HCT116 (cell line): ENCODE measurements around the gene BCO2. TPM values are rescaled to one million over a fixed set of nuclear protein-coding genes. Genes with fewer than 3 reads are reported as not detected.

Experiments
- ATAC-seq: fragments of 200-7000 bp; cut with Tn5 transposase; 2 replicates; pipeline ENCODE4 v1.9.1; 2020; ENCODE audit warnings: mild to moderate bottlenecking, moderate library complexity
- Bru-seq: library from RNA; stranded (reverse); fragments of 400-500 nt; gene quantifications from one replicate; lab custom pipeline; 2021; lab: Mats Ljungman, UMichigan
- BruChase-seq, 2 experiments: library from RNA; stranded (reverse); fragments of 400-500 nt; gene quantifications; one replicate each; lab custom pipeline; 2021; lab: Mats Ljungman, UMichigan
- BruUV-seq: library from RNA; stranded (reverse); fragments of 400-500 nt; replicated peaks from 2 replicates; lab custom pipeline; 2021; lab: Mats Ljungman, UMichigan
- CTCF ChIA-PET: fragments of 300-600 bp; sonication (Branson Sonifier 250); formaldehyde crosslinking; loops from one replicate; lab custom pipeline; 2021; ENCODE audit warnings: antibody characterized with exemption; lab: Charles Lee
- POLR2A ChIA-PET: fragments of 300-600, 350-600 bp; sonication (Branson Sonifier 250); formaldehyde crosslinking; loops from one replicate; lab custom pipeline; 2021; ENCODE audit warnings: antibody characterized with exemption; lab: Charles Lee
- RAD21 ChIA-PET, 2 experiments: fragments of 300-600 bp; sonication (Branson Sonifier 250); formaldehyde crosslinking; loops; one replicate each; lab custom pipeline; 2023; ENCODE audit warnings: low total read pairs in 2 of 2; ENCODE audit not compliant: uncharacterized antibody in 2 of 2, unreplicated experiment in 2 of 2, low non-redundant PET in 1 of 2; lab: Charles Lee
- DNase-seq: peaks from one replicate; pipeline ENCODE4 v3.0.0-alpha.2; 2010; ENCODE audit warnings: low read depth, low spot score
- H2AFZ ChIP-seq: fragments of 200-600 bp; shearing (Covaris generic), sonication (generic); 2 replicates; pipeline ENCODE4 v1.6.1; 2017; ENCODE audit warnings: low read depth, mixed run types, mixed read lengths, antibody characterized with exemption, low read length; ENCODE audit not compliant: poor library complexity, severe bottlenecking
- H3K27ac ChIP-seq: 2 replicates; pipeline ENCODE4 v1.5.1; 2012; ENCODE audit warnings: low read depth, low read length
- H3K27me3 ChIP-seq: fragments of 200-600 bp; sonication (generic); 2 replicates; pipeline ENCODE4 v1.6.1; 2016; ENCODE audit warnings: mixed run types, low read length, mixed read lengths; ENCODE audit not compliant: insufficient read depth
- H3K36me3 ChIP-seq, 2 experiments: fragments of 200-500 bp in 1 of 2; fragments of 200-600 bp in 1 of 2; sonication (Bioruptor generic) in 1 of 2; sonication (generic) in 1 of 2; 2 replicates each; pipeline versions ENCODE4 v1.5.1 to v1.6.1; 2014 to 2016; ENCODE audit warnings: low read length in 2 of 2, inconsistent platforms in 1 of 2, mixed read lengths in 1 of 2, mixed run types in 1 of 2; ENCODE audit not compliant: insufficient read depth in 2 of 2, control insufficient read depth in 1 of 2
- H3K4me1 ChIP-seq, 2 experiments: fragments of 200-600 bp in 1 of 2; sonication (generic) in 1 of 2; 2 replicates each; pipeline versions ENCODE4 v1.5.1 to v1.6.1; 2012 to 2017; ENCODE audit warnings: low read length in 2 of 2, inconsistent platforms in 1 of 2, mild to moderate bottlenecking in 1 of 2, mixed read lengths in 1 of 2, mixed run types in 1 of 2, moderate library complexity in 1 of 2; ENCODE audit not compliant: insufficient read depth in 2 of 2, control insufficient read depth in 1 of 2
- H3K4me2 ChIP-seq: fragments of 200-600 bp; sonication (generic); 2 replicates; pipeline ENCODE4 v1.6.1; 2017; ENCODE audit warnings: mixed run types, low read length, mixed read lengths
- H3K4me3 ChIP-seq, 2 experiments: fragments of 200-600 bp in 1 of 2; sonication (generic) in 1 of 2; replicated peaks in 1 of 2; 2 replicates each; pipeline ENCODE4 v1.5.1; 2011 to 2016; ENCODE audit warnings: low read length in 2 of 2, control low read depth in 1 of 2, low read depth in 1 of 2, mild to moderate bottlenecking in 1 of 2, mixed read lengths in 1 of 2, mixed run types in 1 of 2
- H3K79me2 ChIP-seq: fragments of 200-600 bp; sonication (generic); 2 replicates; pipeline ENCODE4 v1.6.1; 2017; ENCODE audit warnings: mild to moderate bottlenecking, mixed run types, low read length, moderate library complexity, mixed read lengths; ENCODE audit not compliant: insufficient read depth
- H3K9ac ChIP-seq: fragments of 200-600 bp; sonication (generic); 2 replicates; pipeline ENCODE4 v1.6.1; 2016; ENCODE audit warnings: low read length, mixed read lengths
- H3K9me2 ChIP-seq: fragments of 200-600 bp; sonication (generic), shearing (Covaris generic); 2 replicates; pipeline ENCODE4 v1.6.1; 2017; ENCODE audit warnings: mixed run types, mild to moderate bottlenecking, moderate library complexity; ENCODE audit not compliant: insufficient read depth
- H3K9me3 ChIP-seq, 2 experiments: fragments of 200-500 bp in 1 of 2; fragments of 200-600 bp in 1 of 2; sonication (Bioruptor generic) in 1 of 2; sonication (generic) in 1 of 2; 2 replicates each; pipeline ENCODE4 v1.6.1; 2014 to 2017; ENCODE audit warnings: low read length in 2 of 2, mixed read lengths in 2 of 2, inconsistent platforms in 1 of 2, low read depth in 1 of 2, mild to moderate bottlenecking in 1 of 2, mixed run types in 1 of 2, moderate library complexity in 1 of 2; ENCODE audit not compliant: control insufficient read depth in 1 of 2, insufficient read depth in 1 of 2
- H4K20me1 ChIP-seq: fragments of 200-600 bp; sonication (generic), shearing (Covaris generic); 2 replicates; pipeline ENCODE4 v1.6.1; 2017; ENCODE audit warnings: mixed run types, mild to moderate bottlenecking, moderate library complexity; ENCODE audit not compliant: insufficient read depth
- CBX3 ChIP-seq: IDR thresholded peaks from 2 replicates; pipeline ENCODE4 v1.6.1; 2012; ENCODE audit warnings: low read depth
- EZH2phosphoT487 ChIP-seq: fragments of 200-600 bp; IDR thresholded peaks from 2 replicates; pipeline ENCODE4 v1.6.1; 2018; ENCODE audit warnings: antibody characterized with exemption, borderline replicate concordance
- FOSL1 ChIP-seq: IDR thresholded peaks from 2 replicates; pipeline ENCODE4 v1.6.1; 2012; ENCODE audit warnings: low read depth
- MAX ChIP-seq: IDR thresholded peaks from 2 replicates; pipeline ENCODE4 v1.6.1; 2012
- RAD21 ChIP-seq: IDR thresholded peaks from 2 replicates; pipeline ENCODE4 v1.6.1; 2012; ENCODE audit warnings: low read depth, mild to moderate bottlenecking
- SP1 ChIP-seq: IDR thresholded peaks from 2 replicates; pipeline ENCODE4 v1.6.1; 2012; ENCODE audit warnings: low read depth
- SRF ChIP-seq: IDR thresholded peaks from 2 replicates; pipeline ENCODE4 v1.6.1; 2012; ENCODE audit warnings: low read depth
- YY1 ChIP-seq: IDR thresholded peaks from 2 replicates; pipeline ENCODE4 v1.6.1; 2011; ENCODE audit warnings: low read length, low read depth, moderate library complexity, mild to moderate bottlenecking; ENCODE audit not compliant: insufficient replicate concordance; ENCODE audit errors: extremely low read depth
- intact Hi-C: fragments of 100-400 bp; cut with micrococcal nuclease; formaldehyde crosslinking; loops from 2 replicates; pipeline ENCODE4 v1.10.0; 2022
- long read RNA-seq: library from polyadenylated mRNA; unstranded; transcript quantifications from one replicate; pipeline ENCODE4 v2.0.0, GENCODE V29; 2021; ENCODE audit not compliant: unreplicated experiment
- polyA plus RNA-seq: library from polyadenylated mRNA; unstranded; fragments of >200 nt; gene quantifications from 2 replicates; pipeline ENCODE4 v1.2.1, GENCODE V29; 2012; ENCODE audit warnings: missing spikeins
- total RNA-seq: library from RNA; stranded (reverse); gene quantifications from one replicate; pipeline ENCODE4 v1.2.1, GENCODE V29; 2021; ENCODE audit not compliant: unreplicated experiment
- TF ChIP-seq, protein P1 (sequence below), 3 experiments: fragments of 200-600 bp in 1 of 3; sonication (generic) in 1 of 3; IDR thresholded peaks in 2 of 3; conservative IDR thresholded peaks in 1 of 3; 2 replicates each; pipeline ENCODE4 v1.5.1; 2012 to 2017; ENCODE audit warnings: low read depth in 2 of 3, low read length in 2 of 3, antibody characterized with exemption in 1 of 3, borderline replicate concordance in 1 of 3, control low read depth in 1 of 3, mild to moderate bottlenecking in 1 of 3, mixed read lengths in 1 of 3, mixed run types in 1 of 3, moderate library complexity in 1 of 3; ENCODE audit not compliant: insufficient read depth in 1 of 3
- TF ChIP-seq, protein P2 (sequence below): IDR thresholded peaks from 2 replicates; pipeline ENCODE4 v1.6.1; 2012; ENCODE audit warnings: low read depth

Gene BCO2, protein sequence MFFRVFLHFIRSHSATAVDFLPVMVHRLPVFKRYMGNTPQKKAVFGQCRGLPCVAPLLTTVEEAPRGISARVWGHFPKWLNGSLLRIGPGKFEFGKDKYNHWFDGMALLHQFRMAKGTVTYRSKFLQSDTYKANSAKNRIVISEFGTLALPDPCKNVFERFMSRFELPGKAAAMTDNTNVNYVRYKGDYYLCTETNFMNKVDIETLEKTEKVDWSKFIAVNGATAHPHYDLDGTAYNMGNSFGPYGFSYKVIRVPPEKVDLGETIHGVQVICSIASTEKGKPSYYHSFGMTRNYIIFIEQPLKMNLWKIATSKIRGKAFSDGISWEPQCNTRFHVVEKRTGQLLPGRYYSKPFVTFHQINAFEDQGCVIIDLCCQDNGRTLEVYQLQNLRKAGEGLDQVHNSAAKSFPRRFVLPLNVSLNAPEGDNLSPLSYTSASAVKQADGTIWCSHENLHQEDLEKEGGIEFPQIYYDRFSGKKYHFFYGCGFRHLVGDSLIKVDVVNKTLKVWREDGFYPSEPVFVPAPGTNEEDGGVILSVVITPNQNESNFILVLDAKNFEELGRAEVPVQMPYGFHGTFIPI
- total RNA-seq: 4.0 TPM
- 1.5 and 2.1 TPM in 2 replicates for polyA plus RNA-seq
- percentile 48 among the genes with signal in this experiment for Bru-seq, nascent RNA
- percentile 73 among the genes with signal in this experiment for BruChase-seq, experiment 1, labeled RNA remaining after a 6-hour chase
- percentile 68 among the genes with signal in this experiment for BruChase-seq, experiment 2, labeled RNA remaining after a 2-hour chase
- long read RNA-seq, partial matches to known transcripts: 0 of 6 reads
- long read RNA-seq, other reads (novel, unspliced or antisense): 4 of 6 reads

DNA sequence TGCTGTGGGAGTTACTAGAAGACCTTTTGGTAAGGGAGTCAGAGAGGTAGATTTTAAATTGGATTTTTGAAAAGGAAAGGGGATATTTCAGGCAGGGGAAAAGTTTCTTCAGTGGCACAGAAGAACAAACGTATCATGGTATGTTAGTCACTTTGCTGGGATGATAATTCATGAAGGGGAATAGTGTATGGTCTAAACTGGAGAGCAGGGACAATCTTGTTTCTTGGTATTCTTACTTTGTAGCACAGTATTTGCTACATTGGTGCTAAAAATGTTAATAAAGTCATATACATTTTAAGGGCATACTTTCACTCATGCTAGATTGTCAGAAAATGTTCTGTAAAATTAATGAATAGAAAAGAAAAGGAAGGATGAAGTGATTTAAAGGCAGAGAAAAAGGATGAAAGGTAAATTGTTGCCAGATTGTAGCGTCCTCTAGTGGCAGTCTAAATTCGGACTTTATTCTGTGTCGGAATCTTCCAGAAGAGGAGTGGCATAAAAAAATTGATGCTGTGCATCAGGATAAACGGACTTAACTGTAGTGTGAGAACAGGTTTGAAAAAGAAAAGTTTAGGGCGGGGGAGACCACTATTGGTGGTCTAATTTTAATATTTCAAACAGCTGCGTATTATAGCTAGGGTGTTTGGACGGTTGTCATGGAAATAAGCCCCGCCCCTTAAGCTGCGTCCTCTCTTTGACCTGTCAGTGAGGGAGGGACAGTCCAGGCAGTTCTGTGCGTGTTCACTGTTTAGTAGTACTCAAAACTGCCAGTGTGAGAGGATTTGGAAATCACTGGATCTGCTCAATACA, at the start of gene BCO2:
TSS of gene BCO2 (plus strand) at position 724 of the 810 bp plus-strand sequence. CDS start 90 bp downstream, outside the sequence.
- Histone ChIP-seq H3K27me3 (no peaks in the 10 kb centered on the region), H3K4me2 (peak within 1 kb of the TSS; percentile 71), H3K9me3 (no peaks in the 10 kb centered on the region), H3K4me1 (peaks cover 7 to 33% of the 10 kb centered on the region in 2 experiments; a peak in 3 of 4 replicates), H3K9me2 (no peaks in the 10 kb centered on the region), H3K4me3 (peak within 1 kb of the TSS; percentile 29 to 49), H4K20me1 (no peaks in the 10 kb centered on the region), H3K79me2 (no peaks in the 10 kb centered on the region), H2AFZ (peak within 1 kb of the TSS; percentile 82), H3K36me3 (no peaks in the 10 kb centered on the region), H3K9ac (peak within 1 kb of the TSS; percentile 34), H3K27ac (no peak within 1 kb of the TSS; the same call in 1 of the 2 replicates)
- TF ChIP-seq, protein P1, sequence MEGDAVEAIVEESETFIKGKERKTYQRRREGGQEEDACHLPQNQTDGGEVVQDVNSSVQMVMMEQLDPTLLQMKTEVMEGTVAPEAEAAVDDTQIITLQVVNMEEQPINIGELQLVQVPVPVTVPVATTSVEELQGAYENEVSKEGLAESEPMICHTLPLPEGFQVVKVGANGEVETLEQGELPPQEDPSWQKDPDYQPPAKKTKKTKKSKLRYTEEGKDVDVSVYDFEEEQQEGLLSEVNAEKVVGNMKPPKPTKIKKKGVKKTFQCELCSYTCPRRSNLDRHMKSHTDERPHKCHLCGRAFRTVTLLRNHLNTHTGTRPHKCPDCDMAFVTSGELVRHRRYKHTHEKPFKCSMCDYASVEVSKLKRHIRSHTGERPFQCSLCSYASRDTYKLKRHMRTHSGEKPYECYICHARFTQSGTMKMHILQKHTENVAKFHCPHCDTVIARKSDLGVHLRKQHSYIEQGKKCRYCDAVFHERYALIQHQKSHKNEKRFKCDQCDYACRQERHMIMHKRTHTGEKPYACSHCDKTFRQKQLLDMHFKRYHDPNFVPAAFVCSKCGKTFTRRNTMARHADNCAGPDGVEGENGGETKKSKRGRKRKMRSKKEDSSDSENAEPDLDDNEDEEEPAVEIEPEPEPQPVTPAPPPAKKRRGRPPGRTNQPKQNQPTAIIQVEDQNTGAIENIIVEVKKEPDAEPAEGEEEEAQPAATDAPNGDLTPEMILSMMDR (IDR thresholded peaks at IDR 0.05 in 2 of 3, conservative IDR thresholded peaks at IDR 0.05 in 1 of 3; ENCODE audit: borderline replicate concordance in 1 of 3, insufficient read depth in 1 of 3, low read depth in 2 of 3, low read length in 2 of 3): peak; percentile 83 to 99 (median 91)
- TF ChIP-seq FOSL1: 0 out of 2 replicates have a peak, but pooled peaks have one; percentile 8
- TF ChIP-seq, protein P2, sequence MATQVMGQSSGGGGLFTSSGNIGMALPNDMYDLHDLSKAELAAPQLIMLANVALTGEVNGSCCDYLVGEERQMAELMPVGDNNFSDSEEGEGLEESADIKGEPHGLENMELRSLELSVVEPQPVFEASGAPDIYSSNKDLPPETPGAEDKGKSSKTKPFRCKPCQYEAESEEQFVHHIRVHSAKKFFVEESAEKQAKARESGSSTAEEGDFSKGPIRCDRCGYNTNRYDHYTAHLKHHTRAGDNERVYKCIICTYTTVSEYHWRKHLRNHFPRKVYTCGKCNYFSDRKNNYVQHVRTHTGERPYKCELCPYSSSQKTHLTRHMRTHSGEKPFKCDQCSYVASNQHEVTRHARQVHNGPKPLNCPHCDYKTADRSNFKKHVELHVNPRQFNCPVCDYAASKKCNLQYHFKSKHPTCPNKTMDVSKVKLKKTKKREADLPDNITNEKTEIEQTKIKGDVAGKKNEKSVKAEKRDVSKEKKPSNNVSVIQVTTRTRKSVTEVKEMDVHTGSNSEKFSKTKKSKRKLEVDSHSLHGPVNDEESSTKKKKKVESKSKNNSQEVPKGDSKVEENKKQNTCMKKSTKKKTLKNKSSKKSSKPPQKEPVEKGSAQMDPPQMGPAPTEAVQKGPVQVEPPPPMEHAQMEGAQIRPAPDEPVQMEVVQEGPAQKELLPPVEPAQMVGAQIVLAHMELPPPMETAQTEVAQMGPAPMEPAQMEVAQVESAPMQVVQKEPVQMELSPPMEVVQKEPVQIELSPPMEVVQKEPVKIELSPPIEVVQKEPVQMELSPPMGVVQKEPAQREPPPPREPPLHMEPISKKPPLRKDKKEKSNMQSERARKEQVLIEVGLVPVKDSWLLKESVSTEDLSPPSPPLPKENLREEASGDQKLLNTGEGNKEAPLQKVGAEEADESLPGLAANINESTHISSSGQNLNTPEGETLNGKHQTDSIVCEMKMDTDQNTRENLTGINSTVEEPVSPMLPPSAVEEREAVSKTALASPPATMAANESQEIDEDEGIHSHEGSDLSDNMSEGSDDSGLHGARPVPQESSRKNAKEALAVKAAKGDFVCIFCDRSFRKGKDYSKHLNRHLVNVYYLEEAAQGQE: no peak
- TF ChIP-seq EZH2phosphoT487: no peak
- TF ChIP-seq SP1: peak; percentile 43
- TF ChIP-seq MAX: 0 out of 2 replicates have a peak, but pooled peaks have one; percentile 35
- peak; percentile 45; the same call in 1 of the 2 replicates for TF ChIP-seq CBX3
- TF ChIP-seq YY1: peak; percentile 30
- TF ChIP-seq SRF: 0 out of 2 replicates have a peak, but pooled peaks have one; percentile 26
- TF ChIP-seq RAD21: peak; percentile 95
- peak; percentile 52 for DNase-seq
- BruUV-seq: no TSS peak
- ATAC-seq: peak; percentile 95
- ChIA-PET RAD21 (interaction anchor here (0.5 to 1.4 kb wide), 3 partner anchors 40 to 62 kb away, joined by 3 to 11 read pairs (median 4); no protein-coding TSS in a partner anchor), POLR2A (no interaction called here), CTCF (interaction anchor here (0.6 to 1.4 kb wide), 5 partner anchors 11 to 62 kb away, joined by 3 to 16 read pairs (median 10); partner anchors contain the start of gene IL18)
- intact Hi-C loops: loop anchor here (1.0 to 5.0 kb wide), 3 partner anchors 55 to 243 kb away; no protein-coding TSS in a partner anchor
